OCI-LY7 (cell line): Measurements from ENCODE around the gene RUFY2.

Source experiments
- CTCF ChIP-seq: fragments of 200-600 bp; sonication (generic); conservative IDR thresholded peaks from 2 replicates; pipeline ENCODE4 v1.5.1; 2014; ENCODE audit warnings: mild to moderate bottlenecking, antibody characterized with exemption, low read length, moderate library complexity, mixed read lengths
- EZH2phosphoT487 ChIP-seq: fragments of 200-600 bp; sonication (generic); IDR thresholded peaks from 2 replicates; pipeline ENCODE4 v1.6.1; 2018; ENCODE audit warnings: low read depth, borderline replicate concordance, mild to moderate bottlenecking, mixed run types, antibody characterized with exemption, low read length, moderate library complexity, mixed read lengths

- peak; percentile 85 for TF ChIP-seq CTCF
- no peak for TF ChIP-seq EZH2phosphoT487
Observed at GRCh38 chr10:68348265-68348741, 58.8 kb downstream of the RUFY2 start.
